Gastroesophageal sphincter (tissue), 4 donors: Measurements from ENCODE around the gene TULP4. TPM values are rescaled to one million over a fixed set of nuclear protein-coding genes. Genes with fewer than 3 reads are reported as not detected.
"Not testable (repeated sequence)": the region's sequence is repeated elsewhere in the genome, so short reads cannot be mapped to it uniquely, and the experiment has no call there.

Source experiments
- ATAC-seq: fragments of 150-250 bp; one replicate; pipeline ENCODE4 v1.9.1; 2016; ENCODE audit warnings: mild to moderate bottlenecking, moderate library complexity
- H3K27ac ChIP-seq, 4 donors: fragments of 200-600 bp; sonication (generic) in 3 of 4; 1 replicate in 3 of 4; 2 replicates in 1 of 4; pipeline ENCODE4 v1.5.1; 2016 to 2019
- H3K27me3 ChIP-seq: fragments of 200-600 bp; sonication (generic); one replicate; pipeline ENCODE4 v1.5.1; 2019
- H3K36me3 ChIP-seq, 2 donors: fragments of 200-600 bp; sonication (generic); one replicate each; pipeline ENCODE4 v1.5.1; 2019; ENCODE audit warnings: control low read depth in 1 of 2
- H3K4me1 ChIP-seq, 3 donors: fragments of 200-600 bp; sonication (generic); 1 replicate in 2 of 3; 2 replicates in 1 of 3; pipeline ENCODE4 v1.5.1; 2016 to 2019; ENCODE audit warnings: control low read depth in 2 of 3
- H3K4me3 ChIP-seq, 2 donors: fragments of 200-600 bp; sonication (generic); one replicate each; pipeline ENCODE4 v1.5.1; 2019; ENCODE audit warnings: mild to moderate bottlenecking in 1 of 2, moderate library complexity in 1 of 2
- H3K9me3 ChIP-seq, 3 donors: fragments of 200-600 bp; sonication (generic); one replicate each; pipeline ENCODE4 v1.5.1; 2017 to 2019; ENCODE audit warnings: control low read depth in 2 of 3
- CTCF ChIP-seq, 4 experiments: fragments of 200-600 bp in 2 of 4; fragments of 450-650 bp in 2 of 4; sonication (generic) in 1 of 4; IDR thresholded peaks; one replicate each; pipeline ENCODE4 v1.5.1; 2017 to 2019; ENCODE audit warnings: antibody characterized with exemption in 4 of 4, mild to moderate bottlenecking in 2 of 4, moderate library complexity in 2 of 4
- EP300 ChIP-seq: sonication (generic); formaldehyde crosslinking; IDR thresholded peaks from one replicate; pipeline ENCODE4 v1.6.1; 2017; ENCODE audit warnings: antibody characterized with exemption, mild to moderate bottlenecking
- POLR2A ChIP-seq, 2 donors: fragments of 450-650 bp; IDR thresholded peaks; one replicate each; pipeline ENCODE4 v1.6.1; 2017; ENCODE audit warnings: antibody characterized with exemption in 2 of 2, mild to moderate bottlenecking in 2 of 2, moderate library complexity in 1 of 2
- POLR2AphosphoS5 ChIP-seq: sonication (generic); formaldehyde crosslinking; IDR thresholded peaks from one replicate; pipeline ENCODE4 v1.6.1; 2017; ENCODE audit warnings: antibody characterized with exemption
- WGBS, 2 donors: methylation state at CpG; one replicate each; pipeline ENCODE4 v1.1.5; 2018; ENCODE audit warnings: low coverage in 1 of 2; 5-methylcytosine and 5-hydroxymethylcytosine counted together
- total RNA-seq, 4 donors: library from RNA; depleted of rRNA; stranded (reverse); fragments of >200 nt; gene quantifications; one replicate each; pipeline ENCODE4 v1.1.0, GENCODE V29; 2016

Gene TULP4
- total RNA-seq, 4 donors from 2014 or later: 159 to 244 (median 201) TPM

GRCh38 chr6:158517038-158517437, 204.8 kb downstream of the TULP4 start:
- Histone ChIP-seq H3K4me3 (no peak overlapping the region), H3K9me3 (no peaks in the 10 kb centered on the region), H3K36me3 (no peaks in the 10 kb centered on the region), H3K4me1 (peaks cover 0 to 18% (median 2%) of the 10 kb centered on the region in 3 donors), H3K27me3 (peaks cover 59% of the 10 kb centered on the region), H3K27ac (no peak overlapping the region)
- TF ChIP-seq EP300: no peak
- TF ChIP-seq POLR2AphosphoS5: no peak
- TF ChIP-seq POLR2A (IDR thresholded peaks at IDR 0.05): no peak
- no peak for TF ChIP-seq CTCF (IDR thresholded peaks at IDR 0.05)
- WGBS, 2 donors: no CpG with 5 or more reads among the region's 8 CpGs
- no peak for ATAC-seq

- no peak overlapping the region for H3K4me3 ChIP-seq
- ATAC-seq: no peak
- TF ChIP-seq POLR2A (IDR thresholded peaks at IDR 0.05): no peak
- no peak for TF ChIP-seq POLR2AphosphoS5
- no peak for TF ChIP-seq EP300
- TF ChIP-seq CTCF (IDR thresholded peaks at IDR 0.05): no peak
Observed at GRCh38 chr6:158517581-158517980, 205.3 kb downstream of the TULP4 start.

DNA sequence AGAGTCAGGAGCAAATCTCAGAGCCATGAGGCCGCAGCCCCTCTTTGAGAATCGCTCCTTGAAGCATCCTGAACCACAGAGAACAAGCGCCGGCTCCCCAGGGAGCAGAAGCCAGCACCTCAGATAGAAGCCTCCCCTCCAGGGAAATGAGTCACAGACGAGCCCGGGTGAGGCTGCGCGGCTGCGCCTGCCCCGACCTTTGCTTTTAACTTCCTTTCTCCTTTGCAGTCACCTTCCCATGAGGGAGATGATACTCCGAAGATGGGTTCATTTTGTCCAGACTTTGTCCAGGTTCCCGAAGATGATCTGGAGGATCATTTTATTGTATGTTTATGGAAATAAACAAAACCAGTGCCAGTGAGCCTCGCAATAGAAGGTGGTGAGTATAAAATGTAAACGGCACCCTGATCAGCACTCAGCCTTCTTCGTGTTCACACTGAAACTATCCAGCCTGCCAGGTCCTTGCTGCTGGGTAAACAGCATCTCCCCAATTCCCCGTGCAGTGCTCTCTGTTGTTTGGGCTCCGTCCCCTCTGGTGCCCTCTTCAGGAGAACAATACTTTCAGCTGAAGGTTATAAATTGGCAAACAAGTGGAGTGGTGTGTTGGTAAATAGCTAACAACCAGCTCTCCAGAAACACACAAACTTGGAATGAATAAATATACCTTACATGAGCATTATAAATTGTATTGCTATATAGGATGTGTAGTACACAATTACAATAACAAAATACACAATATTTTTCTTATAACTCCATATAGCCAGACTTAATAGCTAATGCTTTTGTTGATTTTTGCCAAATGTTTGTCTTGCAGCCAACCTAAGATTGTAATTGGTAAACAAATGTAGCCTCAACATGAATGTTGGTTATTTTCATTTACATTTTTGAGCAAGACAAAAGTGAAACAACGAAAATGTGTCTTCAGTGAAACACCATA, 206.2 kb downstream of the TULP4 start:
- Histone ChIP-seq H3K4me1 (peaks cover 0 to 18% (median 2%) of the 10 kb centered on the region in 3 donors), H3K27me3 (peaks cover 71% of the 10 kb centered on the region), H3K36me3 (no peaks in the 10 kb centered on the region), H3K27ac (no peak overlapping the region), H3K9me3 (no peaks in the 10 kb centered on the region), H3K4me3 (peak overlapping the region in 1 of 2 donors; percentile 3)
- ATAC-seq: no peak
- 8 to 13% methylated on average over 16 of the region's 18 CpGs for WGBS, 2 donors
- peak in 3 of 4 experiments; percentile 34 to 54 (median 38) for TF ChIP-seq CTCF (IDR thresholded peaks at IDR 0.05)
- TF ChIP-seq EP300: no peak

More at GRCh38 chr6:158517581-158517980, 205.3 kb downstream of the TULP4 start:
- peaks cover 0 to 18% (median 2%) of the 10 kb centered on the region in 3 donors for H3K4me1 ChIP-seq
- H3K27ac ChIP-seq: no peak overlapping the region
- H3K9me3 ChIP-seq: no peaks in the 10 kb centered on the region
- 63 to 85% methylated on average over 4 of the region's 5 CpGs for WGBS, 2 donors
- H3K36me3 ChIP-seq: no peaks in the 10 kb centered on the region
- peaks cover 62% of the 10 kb centered on the region for H3K27me3 ChIP-seq

DNA sequence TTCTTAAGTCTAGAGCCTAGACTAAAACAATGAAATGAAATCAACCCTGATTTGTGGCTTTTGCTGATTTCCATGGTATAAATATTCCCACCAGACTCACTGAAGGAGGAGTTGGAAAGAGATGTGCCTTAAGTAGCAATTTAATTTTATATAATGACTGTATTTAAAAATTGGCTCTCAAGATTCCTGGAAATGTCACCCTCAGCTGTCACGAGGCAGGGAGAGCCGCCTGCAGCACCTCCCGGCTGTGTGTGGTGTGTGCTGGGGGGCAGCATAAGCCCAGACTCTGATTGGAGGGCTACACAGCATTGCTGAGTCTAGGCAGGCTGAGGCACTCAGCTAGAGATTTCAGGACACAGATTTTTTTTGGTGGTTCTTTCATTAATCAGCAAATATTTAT, 207.0 kb downstream of the TULP4 start:
- Histone ChIP-seq H3K4me3 (no peak overlapping the region), H3K9me3 (no peaks in the 10 kb centered on the region), H3K36me3 (no peaks in the 10 kb centered on the region), H3K27me3 (peaks cover 79% of the 10 kb centered on the region), H3K4me1 (peaks cover 0 to 18% (median 2%) of the 10 kb centered on the region in 3 donors), H3K27ac (no peak overlapping the region)
- TF ChIP-seq CTCF (IDR thresholded peaks at IDR 0.05): no peak
- TF ChIP-seq POLR2A (IDR thresholded peaks at IDR 0.05): no peak
- 30 to 56% methylated on average over 3 of the region's 3 CpGs for WGBS, 2 donors
- ATAC-seq: no peak

DNA sequence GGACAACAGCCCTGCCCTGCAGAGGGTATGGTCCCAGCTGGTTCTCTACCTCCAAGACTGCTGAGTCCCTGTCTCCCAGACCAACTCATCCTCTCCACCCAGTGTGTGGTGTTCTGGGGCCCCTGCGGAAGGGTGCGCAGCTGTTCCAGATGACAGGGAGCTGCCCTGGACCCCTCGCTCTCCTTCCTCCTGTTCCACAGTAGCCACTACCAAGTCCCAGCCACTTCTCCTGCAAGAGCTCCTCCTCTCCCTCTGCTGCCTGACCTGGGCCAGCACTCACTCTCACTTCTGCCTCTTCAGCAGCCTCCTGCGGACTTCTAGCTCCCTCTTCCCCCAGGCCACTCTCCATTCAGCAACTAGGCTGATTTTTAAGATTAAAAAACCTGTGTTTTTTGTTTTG, 207.5 kb downstream of the TULP4 start:
- H3K27ac ChIP-seq: no peak overlapping the region
- TF ChIP-seq EP300 (no peak), CTCF (IDR thresholded peaks at IDR 0.05) (no peak), POLR2AphosphoS5 (no peak), POLR2A (IDR thresholded peaks at IDR 0.05) (no peak)
- peaks cover 84% of the 10 kb centered on the region for H3K27me3 ChIP-seq
- H3K4me1 ChIP-seq: peaks cover 0 to 18% (median 2%) of the 10 kb centered on the region in 3 donors
- no peak for ATAC-seq
- 43 to 62% methylated on average over 1 to 4 of the region's 4 CpGs for WGBS, 2 donors
- H3K9me3 ChIP-seq: no peaks in the 10 kb centered on the region
- no peak overlapping the region for H3K4me3 ChIP-seq
- H3K36me3 ChIP-seq: no peaks in the 10 kb centered on the region

DNA sequence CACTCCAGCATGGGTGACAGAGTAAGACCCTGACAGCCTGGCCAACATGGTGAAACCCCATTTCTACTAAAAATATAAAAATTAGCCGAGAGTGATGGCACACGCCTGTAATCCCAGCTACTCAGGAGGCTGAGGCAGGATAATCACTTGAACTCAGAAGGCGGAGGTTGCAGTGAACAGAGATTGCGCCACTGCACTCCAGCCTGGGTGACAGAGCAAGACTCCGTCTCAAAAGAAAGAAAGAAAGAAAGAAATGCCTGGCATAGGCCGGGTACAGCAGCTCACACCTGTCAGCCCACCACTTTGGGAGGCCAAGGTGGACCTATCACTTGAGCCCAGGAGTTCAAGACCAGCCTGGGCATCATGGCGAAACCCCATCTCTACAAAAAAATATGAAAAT, 208.7 kb downstream of the TULP4 start:
- peaks cover 0 to 18% (median 2%) of the 10 kb centered on the region in 3 donors for H3K4me1 ChIP-seq
- H3K27ac ChIP-seq, H3K4me3 ChIP-seq, ATAC-seq, H3K36me3 ChIP-seq, H3K9me3 ChIP-seq: not testable (repeated sequence)
- WGBS, 2 donors: 83 to 98% methylated on average over 2 to 6 of the region's 7 CpGs
- peaks cover 90% of the 10 kb centered on the region for H3K27me3 ChIP-seq
